ENCODE results near the gene ATXN3. TPM values are rescaled to one million over a fixed set of nuclear protein-coding genes. Genes with fewer than 3 reads are reported as not detected.

The ATXN3 gene
- total and polyA plus RNA-seq, 2 of the 13 experiments (the other 11 are each of a cell fraction or from before 2014, with no cell fraction given), result 14.9 to 17.3 TPM

- TF ChIP-seq, protein P1, sequence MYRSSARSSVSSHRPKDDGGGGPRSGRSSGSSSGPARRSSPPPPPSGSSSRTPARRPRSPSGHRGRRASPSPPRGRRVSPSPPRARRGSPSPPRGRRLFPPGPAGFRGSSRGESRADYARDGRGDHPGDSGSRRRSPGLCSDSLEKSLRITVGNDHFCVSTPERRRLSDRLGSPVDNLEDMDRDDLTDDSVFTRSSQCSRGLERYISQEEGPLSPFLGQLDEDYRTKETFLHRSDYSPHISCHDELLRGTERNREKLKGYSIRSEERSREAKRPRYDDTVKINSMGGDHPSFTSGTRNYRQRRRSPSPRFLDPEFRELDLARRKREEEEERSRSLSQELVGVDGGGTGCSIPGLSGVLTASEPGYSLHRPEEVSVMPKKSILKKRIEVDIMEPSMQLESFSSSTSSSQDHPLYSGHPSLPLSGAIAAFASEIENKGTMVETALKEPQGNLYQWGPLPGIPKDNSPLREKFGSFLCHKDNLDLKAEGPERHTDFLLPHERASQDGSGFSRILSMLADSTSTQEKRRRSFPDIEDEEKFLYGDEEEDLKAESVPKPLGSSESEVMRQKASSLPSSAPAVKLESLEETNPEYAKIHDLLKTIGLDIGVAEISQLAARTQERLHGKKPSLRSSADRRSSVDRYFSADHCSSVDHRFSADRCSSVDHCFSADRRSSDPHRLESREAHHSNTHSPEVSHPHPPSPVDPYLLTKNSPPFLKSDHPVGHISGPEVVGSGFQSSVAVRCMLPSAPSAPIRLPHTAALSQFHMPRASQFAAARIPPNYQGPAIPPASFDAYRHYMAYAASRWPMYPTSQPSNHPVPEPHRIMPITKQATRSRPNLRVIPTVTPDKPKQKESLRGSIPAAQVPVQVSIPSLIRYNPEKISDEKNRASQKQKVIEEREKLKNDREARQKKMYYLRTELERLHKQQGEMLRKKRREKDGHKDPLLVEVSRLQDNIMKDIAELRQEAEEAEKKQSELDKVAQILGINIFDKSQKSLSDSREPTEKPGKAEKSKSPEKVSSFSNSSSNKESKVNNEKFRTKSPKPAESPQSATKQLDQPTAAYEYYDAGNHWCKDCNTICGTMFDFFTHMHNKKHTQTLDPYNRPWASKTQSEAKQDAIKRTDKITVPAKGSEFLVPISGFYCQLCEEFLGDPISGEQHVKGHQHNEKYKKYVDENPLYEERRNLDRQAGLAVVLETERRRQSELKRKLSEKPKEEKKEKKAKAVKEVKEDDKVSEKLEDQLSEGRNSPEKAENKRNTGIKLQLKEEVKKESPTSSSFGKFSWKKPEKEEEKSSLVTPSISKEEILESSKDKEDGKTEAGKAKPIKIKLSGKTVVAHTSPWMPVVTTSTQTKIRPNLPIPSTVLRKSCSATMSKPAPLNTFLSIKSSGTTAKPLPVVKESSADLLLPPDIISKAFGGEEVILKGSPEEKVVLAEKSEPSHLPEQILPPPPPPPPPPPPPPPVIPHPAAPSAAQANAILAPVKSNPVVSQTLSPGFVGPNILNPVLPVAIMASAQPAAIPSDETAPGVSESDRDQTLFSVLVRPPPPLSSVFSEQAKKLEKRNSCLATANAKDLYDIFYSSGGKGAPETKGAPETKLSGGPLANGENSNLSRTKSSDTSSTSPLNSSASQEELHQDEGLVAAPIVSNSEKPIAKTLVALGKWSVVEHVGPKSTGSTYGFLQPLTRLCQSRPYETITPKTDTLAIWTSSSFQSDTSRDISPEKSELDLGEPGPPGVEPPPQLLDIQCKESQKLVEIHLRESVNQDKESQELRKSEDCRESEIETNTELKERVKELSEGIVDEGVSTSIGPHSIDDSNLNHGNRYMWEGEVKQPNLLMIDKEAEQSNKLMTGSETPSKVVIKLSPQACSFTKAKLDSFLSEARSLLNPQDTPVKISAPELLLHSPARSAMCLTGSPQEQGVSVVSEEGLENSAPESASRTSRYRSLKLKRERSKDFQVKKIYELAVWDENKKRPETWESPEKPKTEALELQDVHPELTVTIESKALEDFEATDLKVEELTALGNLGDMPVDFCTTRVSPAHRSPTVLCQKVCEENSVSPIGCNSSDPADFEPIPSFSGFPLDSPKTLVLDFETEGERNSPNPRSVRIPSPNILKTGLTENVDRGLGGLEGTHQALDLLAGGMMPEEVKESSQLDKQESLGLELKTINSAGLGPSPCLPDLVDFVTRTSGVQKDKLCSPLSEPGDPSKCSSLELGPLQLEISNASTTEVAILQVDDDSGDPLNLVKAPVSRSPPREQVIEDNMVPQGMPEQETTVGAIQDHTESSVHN (CRISPR knock-in tag; IDR thresholded peaks at IDR 0.05), result no peak; the same call in 1 of the 2 replicates
- TF ChIP-seq ZSCAN20 (CRISPR knock-in tag; IDR thresholded peaks at IDR 0.05; ENCODE audit: borderline replicate concordance), result 0 out of 2 replicates have a peak, but pooled peaks have one; percentile 75
- TF ChIP-seq HNF1A (IDR thresholded peaks at IDR 0.05; ENCODE audit: low read depth), result no peak
- peak; percentile 80; the same call in 1 of the 2 replicates for TF ChIP-seq HNF1A (CRISPR knock-in tag; IDR thresholded peaks at IDR 0.05; ENCODE audit: borderline replicate concordance)
- TF ChIP-seq, protein P2, sequence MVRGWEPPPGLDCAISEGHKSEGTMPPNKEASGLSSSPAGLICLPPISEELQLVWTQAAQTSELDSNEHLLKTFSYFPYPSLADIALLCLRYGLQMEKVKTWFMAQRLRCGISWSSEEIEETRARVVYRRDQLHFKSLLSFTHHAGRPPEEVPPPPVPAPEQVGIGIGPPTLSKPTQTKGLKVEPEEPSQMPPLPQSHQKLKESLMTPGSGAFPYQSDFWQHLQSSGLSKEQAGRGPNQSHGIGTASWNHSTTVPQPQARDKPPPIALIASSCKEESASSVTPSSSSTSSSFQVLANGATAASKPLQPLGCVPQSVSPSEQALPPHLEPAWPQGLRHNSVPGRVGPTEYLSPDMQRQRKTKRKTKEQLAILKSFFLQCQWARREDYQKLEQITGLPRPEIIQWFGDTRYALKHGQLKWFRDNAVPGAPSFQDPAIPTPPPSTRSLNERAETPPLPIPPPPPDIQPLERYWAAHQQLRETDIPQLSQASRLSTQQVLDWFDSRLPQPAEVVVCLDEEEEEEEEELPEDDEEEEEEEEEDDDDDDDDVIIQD (CRISPR knock-in tag; IDR thresholded peaks at IDR 0.05; ENCODE audit: low read depth), result peak; percentile 53; the same call in 1 of the 2 replicates
- TF ChIP-seq SP4 (CRISPR knock-in tag; IDR thresholded peaks at IDR 0.05), result peak; percentile 79
- TF ChIP-seq, protein P3, sequence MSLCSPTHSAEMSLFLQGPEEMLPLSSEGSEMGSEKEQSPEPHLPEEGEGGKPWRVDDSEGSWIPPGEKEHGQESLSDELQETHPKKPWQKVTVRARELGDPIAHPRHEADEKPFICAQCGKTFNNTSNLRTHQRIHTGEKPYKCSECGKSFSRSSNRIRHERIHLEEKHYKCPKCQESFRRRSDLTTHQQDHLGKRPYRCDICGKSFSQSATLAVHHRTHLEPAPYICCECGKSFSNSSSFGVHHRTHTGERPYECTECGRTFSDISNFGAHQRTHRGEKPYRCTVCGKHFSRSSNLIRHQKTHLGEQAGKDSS (CRISPR knock-in tag; IDR thresholded peaks at IDR 0.05; ENCODE audit: borderline replicate concordance, low read depth), result 0 out of 2 replicates have a peak, but pooled peaks have one; percentile 45
- TF ChIP-seq PAX8 (CRISPR knock-in tag; IDR thresholded peaks at IDR 0.05; ENCODE audit: borderline replicate concordance), result peak; percentile 72; the same call in 1 of the 2 replicates
- peak; percentile 68 for TF ChIP-seq ZNF598 (CRISPR knock-in tag; IDR thresholded peaks at IDR 0.05; ENCODE audit: borderline replicate concordance)
- peak; percentile 76; the same call in 1 of the 2 replicates for TF ChIP-seq E2F5 (CRISPR knock-in tag; conservative IDR thresholded peaks at IDR 0.05)
- TF ChIP-seq SNAPC2 (CRISPR knock-in tag; IDR thresholded peaks at IDR 0.05), result no peak
These were observed 66.5 kb downstream of the ATXN3 start, which contains the start of gene TRIP11 (continued) for GRCh38 chr14:92039719-92040430.

All from HepG2 (cell line).